HPDE6-E6E7 (cell line): ENCODE data around the gene DRAM1.
"Not testable (repeated sequence)": the region's sequence is repeated elsewhere in the genome, so short reads cannot be mapped to it uniquely, and the experiment has no call there.

ENCODE experiments used
- DNase-seq: peaks from one replicate; pipeline ENCODE4 v3.0.0; 2011; ENCODE audit warnings: missing footprints; ENCODE audit errors: extremely low spot score

The DRAM1 gene

GRCh38 chr12:101859664-101860607 lies 17.4 kb upstream of the DRAM1 start:
- DNase-seq = no peak

GRCh38 chr12:101861688-101862087 lies 15.7 kb upstream of the DRAM1 start:
- not testable (repeated sequence) for DNase-seq

- no peak for DNase-seq
Measured at GRCh38 chr12:101862245-101862644, 15.1 kb upstream of the DRAM1 start.

GRCh38 chr12:101863981-101864380 lies 13.4 kb upstream of the DRAM1 start:
- DNase-seq = no peak

- DNase-seq = no peak
Measured at GRCh38 chr12:101866615-101867373, 10.6 kb upstream of the DRAM1 start.

GRCh38 chr12:101867619-101868018 lies 9.8 kb upstream of the DRAM1 start:
- not testable (repeated sequence) for DNase-seq

- no peak for DNase-seq
Measured at GRCh38 chr12:101870925-101871324, 6.5 kb upstream of the DRAM1 start.

GRCh38 chr12:101875162-101875561 lies 2.2 kb upstream of the DRAM1 start:
- no peak for DNase-seq

- DNase-seq = no peak
Measured at GRCh38 chr12:101876322-101876860, 989 bp upstream of the DRAM1 start.

GRCh38 chr12:101877806-101878242 lies 444 bp downstream of the DRAM1 start:
- no peak for DNase-seq

GRCh38 chr12:101878243-101878821 lies 952 bp downstream of the DRAM1 start:
- DNase-seq = no peak

- DNase-seq = no peak
Measured at GRCh38 chr12:101880769-101881168, 3.4 kb downstream of the DRAM1 start.

GRCh38 chr12:101881228-101881627 lies 3.8 kb downstream of the DRAM1 start:
- DNase-seq = no peak

GRCh38 chr12:101884174-101884573 lies 6.8 kb downstream of the DRAM1 start:
- no peak for DNase-seq

GRCh38 chr12:101884781-101885340 lies 7.5 kb downstream of the DRAM1 start:
- not testable (repeated sequence) for DNase-seq

GRCh38 chr12:101885912-101886561 lies 8.7 kb downstream of the DRAM1 start:
- no peak for DNase-seq

GRCh38 chr12:101889211-101889752 lies 11.9 kb downstream of the DRAM1 start:
- no peak for DNase-seq

GRCh38 chr12:101891462-101891971 lies 14.1 kb downstream of the DRAM1 start:
- no peak for DNase-seq

GRCh38 chr12:101892794-101893193 lies 15.4 kb downstream of the DRAM1 start:
- DNase-seq = no peak

- DNase-seq = no peak
Measured at GRCh38 chr12:101901777-101902176, 24.4 kb downstream of the DRAM1 start.

GRCh38 chr12:101902641-101903040 lies 25.3 kb downstream of the DRAM1 start:
- no peak for DNase-seq
